CD4-positive, alpha-beta T cell treated with Interleukin-6 at 100 ng/mL for 8 hours (primary cell): ENCODE measurements around the gene SHISA3.
"Not testable (repeated sequence)": the region's sequence is repeated elsewhere in the genome, so short reads cannot be mapped to it uniquely, and the experiment has no call there.

Experiments
- DNase-seq: peaks from one replicate; pipeline ENCODE4 v3.0.0-alpha.2; 2020; ENCODE audit warnings: mixed read lengths, low spot score

Gene SHISA3

DNA sequence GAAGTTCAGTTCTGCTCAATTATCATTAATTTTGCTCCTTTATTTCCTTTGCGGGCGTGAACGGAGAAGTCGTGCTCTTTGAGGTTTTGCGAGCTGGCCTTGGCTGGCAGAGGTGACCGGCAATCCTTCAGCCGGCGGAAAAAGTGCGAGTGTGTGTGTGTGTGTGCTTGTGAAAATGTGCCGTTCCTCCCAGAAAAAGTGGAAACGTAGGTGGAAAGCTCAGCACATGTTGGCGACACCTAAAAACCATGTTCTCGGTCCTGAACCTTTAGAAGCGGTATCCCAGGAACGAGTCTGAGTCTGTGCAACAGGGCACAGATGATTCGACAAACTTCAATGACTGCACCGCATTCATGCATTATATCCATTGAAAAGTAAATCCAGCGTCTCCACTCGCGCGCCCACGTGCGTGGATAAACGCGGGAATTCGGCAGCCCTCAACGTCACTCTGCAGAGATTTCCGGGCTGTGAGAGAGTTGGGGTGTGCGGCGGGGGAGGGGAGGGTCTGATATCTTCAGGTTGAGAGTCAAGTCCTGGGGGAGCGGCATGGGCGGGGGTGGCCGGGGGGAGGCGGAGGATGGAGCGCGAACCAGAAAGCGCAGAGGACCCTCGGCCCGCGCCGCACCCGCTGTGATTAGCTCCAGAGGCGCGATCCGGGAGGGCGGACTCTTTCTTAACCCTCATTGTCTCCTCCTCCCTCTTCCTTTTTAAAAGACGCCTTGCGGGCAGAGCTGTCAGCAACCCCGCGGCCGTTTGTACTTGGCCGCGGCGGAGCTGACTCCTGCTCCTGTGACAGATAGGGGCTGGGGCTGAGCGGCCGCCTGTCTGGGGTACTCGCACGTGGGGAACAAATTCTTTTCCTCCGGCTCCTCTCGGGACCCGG, at the start of gene SHISA3:
Gene SHISA3, plus strand, starts transcription at position 737 of the 883 bp plus-strand sequence. CDS start 569 bp downstream, outside the sequence.
- DNase-seq, result no peak

DNA sequence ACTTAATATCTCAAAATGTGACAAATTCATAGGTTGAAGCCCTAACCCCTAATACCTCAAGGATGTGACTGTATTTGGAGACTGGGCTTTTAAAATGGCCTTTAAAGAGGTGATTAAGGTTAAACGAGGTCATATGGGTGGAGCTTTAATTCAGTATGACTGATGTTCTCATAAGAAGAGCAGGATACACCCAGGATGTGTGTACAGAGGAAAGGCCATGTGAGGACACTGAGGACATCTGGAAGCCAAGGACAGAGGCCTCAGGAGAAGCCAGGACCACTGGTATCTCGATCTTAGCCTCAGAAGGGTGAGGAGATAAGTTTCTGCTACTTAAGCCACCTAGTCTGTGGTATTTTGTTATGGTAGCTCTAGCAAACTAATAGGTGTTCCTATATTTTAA, 49.0 kb upstream of the SHISA3 start:
- DNase-seq, result no peak

DNA sequence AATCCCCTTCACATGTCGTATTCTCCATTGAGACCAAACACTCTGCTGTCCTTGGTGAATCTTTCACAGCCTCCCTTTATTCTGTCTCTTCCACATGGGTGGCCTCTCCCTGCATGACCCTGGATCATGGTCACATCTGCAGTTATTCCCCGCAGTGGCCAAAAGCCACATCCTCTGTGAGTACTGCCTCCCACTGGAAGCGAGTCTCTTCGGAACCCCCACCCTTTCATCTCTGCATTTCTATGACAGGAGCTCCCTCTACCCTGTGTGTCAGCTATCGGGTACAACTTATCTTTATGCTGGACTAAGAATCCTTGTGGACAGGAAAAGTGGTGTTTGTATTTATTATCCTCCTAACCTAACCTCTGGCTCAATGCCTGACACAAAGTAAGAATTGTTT, 48.6 kb upstream of the SHISA3 start:
- no peak for DNase-seq

DNA sequence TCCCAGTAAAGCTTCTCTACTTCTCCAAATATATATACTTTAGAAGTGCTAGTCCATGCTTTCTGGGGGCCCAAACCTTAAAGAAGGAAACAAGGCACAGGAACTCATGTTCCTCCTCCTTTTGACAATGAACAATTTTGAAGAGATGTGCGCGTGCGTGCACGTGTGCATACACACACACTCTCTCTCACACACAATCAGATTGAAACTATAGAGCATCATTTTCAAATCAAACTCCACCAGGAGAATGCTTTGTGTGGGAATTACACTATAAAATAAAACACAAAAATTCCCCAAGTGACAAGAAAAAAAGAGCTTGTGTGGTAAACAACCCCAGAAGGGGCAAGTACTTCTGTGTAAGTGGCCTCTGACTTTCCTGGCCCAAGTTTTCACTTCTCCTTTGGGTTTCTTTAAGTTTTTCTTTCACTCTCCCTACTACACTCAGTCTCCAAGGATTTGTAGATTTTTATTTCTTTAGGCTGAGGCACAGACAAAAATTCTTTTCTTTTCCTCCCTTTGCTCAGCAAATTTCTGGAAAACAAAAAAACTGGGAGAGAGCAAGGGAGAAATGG, 46.6 kb upstream of the SHISA3 start:
- no peak for DNase-seq

DNA sequence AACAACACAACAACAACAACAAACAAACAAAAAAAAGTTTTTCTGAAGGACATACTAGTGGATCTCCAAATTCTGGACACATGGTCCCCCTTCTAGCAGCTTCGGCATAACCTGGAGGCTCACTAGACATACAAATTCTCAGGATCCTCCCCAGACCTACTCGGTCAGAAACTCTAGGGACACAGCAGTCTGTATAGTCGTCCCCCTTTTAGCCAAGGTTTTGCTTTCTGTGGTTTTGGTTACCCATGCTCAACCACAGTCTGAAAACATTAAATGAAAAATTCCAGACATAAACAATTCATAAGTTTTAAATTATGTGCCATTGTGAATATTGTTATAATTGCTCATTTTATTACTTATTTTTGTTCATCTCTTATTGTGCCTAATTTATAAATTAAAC, 45.2 kb upstream of the SHISA3 start:
- DNase-seq, result no peak

DNA sequence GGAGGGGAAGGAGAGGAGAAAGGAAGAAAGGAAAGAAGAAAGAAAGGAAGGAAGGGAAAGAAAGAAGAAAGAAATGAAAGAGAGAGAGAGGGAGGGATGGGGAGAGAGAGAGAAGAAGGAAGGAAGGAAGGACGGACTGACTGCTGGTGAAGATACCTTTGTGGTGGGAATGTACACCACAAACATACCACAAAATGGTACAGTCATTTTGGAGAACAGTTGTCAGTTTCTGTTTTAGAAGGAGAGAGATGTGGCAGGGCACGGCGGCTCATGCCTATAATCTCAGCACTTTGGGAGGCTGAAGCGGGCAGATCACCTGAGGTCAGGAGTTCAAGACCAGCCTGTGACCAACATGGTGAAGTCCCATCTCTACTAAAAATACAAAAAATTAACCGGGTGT, 40.0 kb upstream of the SHISA3 start:
- DNase-seq, result no peak

DNA sequence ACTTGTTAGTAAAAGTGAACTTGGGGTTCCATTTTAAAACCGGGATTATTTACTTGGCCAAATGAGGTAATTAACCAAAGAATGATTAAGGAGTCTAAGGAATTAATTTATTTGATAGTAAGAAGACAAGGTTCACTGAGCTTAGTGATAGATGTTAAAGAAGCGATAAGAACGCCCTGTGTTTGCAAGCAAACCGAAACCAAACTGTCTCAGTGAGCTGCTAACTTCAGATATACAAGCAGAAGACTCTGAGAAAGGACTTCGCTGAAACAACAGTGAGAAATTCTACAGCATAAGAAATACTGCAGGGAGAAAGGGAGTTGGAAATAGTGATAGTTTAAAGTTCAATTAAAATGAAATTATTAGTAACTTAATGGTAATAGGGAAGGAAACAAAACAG, 37.6 kb upstream of the SHISA3 start:
- no peak for DNase-seq

DNA sequence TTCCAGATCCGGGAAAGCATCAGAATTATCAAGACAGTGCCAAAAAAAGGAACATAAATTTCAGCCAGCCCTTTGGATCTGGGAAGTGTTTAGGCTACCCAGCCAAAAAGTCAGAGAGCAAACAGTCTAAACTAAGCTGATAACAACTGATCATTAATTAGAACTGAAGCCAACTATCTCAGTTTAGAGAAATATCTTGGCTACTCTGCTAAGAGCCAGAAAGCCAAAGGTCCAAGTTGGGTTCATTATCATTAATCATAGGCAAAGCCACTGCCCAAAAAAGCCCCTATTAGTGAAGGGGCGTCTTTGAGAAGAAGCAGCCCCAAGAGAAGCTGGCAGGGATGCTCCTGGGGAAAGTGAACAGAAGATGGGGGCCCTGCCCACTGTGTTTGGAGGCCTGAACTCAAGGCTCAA, 37.0 kb upstream of the SHISA3 start:
- DNase-seq, result no peak

DNA sequence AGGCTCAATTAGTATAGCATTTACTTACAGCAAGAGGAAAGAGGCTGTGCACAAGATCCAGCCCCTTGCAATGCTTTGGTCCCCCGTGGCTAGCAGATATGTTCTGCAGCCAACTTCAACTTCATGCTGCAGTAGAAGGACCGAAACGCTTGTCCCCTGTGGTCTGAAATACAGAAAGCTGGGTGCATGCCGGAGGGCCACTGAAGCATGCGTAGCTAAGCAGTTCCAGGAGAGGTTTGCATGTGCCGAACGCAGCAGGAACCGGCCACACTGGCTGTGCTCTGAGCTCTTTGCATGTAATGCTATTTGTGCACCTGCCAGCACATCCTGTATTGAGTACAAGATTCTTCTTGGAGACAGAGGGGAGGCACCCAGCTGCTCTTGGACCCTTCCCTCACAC, 35.8 kb upstream of the SHISA3 start:
- no peak for DNase-seq

DNA sequence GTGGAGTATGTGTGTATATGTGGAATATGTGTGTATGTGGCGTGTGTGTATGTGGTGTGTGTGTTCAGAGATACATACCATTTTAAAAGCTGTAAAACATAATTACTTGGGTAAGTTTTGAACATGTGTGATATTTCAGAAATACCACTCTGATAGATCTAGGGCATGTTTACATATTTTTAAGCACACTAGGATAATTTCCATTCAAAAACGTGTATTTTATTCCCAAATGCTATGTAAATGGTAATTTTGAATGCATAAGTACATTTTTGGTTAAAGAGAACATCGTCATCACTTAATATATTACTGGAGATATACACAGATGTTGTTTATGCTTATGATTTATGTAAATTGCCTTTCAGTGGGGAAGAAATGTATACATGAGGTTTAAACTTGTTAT, 34.7 kb upstream of the SHISA3 start:
- no peak for DNase-seq

DNA sequence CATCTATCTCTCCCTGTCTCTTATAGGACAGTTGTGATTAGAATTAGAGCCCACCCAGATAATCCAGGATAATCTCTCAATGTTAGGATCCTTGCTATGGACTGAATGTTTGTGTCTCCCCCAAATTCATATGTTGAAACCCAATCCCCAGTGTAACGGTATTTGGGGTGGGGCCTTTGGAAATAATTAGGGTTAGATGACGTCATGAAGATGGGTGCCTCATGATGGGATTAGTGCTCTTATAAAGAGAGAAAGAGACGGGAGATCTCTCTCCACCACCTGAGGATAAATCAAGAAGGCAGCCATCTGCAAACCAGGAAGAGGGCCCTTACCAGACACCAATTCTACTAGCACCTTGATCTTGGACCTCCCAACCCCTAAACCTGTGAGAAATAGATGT, 33.7 kb upstream of the SHISA3 start:
- DNase-seq, result no peak

DNA sequence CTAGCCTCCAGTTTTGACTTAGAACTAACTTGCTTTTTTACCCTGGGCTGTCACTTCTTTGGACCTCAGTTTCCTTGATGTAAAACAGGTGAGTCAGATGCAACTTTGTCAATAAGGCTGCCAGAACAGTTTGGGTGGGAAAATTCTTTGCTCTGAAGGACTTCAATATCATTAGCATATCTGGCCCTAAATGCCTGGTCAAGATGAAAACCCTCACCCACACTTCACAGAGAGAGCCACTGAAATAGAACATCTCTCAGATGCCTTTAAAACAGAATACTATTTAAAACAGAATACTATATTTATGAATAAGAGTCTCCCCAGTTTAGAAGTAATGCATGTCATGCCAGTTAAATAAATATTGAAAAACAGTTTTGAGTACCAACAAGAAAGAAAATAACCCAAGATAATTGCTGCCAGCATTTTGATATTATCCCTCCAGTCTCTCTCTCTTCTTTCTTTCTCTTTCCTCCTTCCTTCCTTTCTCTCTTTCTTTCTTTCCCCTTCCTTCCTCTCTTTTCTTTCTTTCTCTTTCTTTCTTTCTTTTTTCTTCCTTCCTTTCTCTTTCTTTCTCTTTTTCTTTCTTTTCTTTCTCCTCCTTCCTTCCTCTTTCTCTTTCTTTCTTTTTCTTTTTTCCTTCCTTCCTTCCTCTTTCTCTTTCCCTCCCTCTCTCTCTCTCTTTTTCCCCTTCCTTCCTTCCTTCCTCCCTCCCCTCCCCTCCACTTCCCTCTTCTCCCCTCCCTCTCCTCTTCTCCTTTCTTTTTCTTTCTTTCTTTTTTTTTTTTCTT, 32.8 kb upstream of the SHISA3 start:
- no peak for DNase-seq

DNA sequence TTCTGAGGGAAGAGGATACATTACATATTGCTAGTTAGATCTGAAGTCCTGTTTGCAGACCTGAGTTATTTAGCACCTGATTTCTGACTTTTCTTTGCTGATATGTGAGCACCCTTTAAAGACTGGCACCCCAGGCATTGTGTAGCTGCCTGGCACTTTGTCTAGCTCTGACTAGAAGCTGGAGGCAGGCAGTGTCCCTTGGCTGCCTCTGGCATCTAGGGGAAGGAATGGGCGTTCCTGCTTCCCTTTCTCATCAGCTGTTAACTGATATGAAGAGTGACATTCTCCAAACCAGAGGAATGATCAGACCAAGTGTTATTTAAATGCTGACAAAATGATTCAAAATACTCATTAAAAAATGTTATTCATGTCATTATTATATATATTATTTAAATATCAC, 30.3 kb upstream of the SHISA3 start:
- no peak for DNase-seq

DNA sequence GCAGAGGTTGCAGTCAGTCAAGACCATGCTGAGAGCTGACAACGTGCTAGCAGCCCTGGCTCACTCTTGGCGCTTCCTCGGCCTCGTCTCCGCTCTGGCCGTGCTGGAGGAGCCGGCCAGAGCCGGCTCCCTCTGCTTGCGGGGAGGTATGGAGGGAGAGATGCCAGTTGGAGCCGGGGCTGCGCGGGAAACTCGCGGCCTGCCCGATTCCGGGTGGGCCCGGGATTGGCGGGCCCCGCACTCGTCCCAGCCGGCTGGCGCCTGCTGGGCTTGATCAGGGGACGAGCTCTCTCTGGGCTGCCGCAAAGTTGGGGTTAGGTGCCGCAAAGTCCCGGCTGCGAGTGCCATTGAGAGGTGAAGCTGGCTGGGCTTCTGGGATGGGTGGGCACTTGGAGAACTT, 27.8 kb upstream of the SHISA3 start:
- DNase-seq, result no peak

DNA sequence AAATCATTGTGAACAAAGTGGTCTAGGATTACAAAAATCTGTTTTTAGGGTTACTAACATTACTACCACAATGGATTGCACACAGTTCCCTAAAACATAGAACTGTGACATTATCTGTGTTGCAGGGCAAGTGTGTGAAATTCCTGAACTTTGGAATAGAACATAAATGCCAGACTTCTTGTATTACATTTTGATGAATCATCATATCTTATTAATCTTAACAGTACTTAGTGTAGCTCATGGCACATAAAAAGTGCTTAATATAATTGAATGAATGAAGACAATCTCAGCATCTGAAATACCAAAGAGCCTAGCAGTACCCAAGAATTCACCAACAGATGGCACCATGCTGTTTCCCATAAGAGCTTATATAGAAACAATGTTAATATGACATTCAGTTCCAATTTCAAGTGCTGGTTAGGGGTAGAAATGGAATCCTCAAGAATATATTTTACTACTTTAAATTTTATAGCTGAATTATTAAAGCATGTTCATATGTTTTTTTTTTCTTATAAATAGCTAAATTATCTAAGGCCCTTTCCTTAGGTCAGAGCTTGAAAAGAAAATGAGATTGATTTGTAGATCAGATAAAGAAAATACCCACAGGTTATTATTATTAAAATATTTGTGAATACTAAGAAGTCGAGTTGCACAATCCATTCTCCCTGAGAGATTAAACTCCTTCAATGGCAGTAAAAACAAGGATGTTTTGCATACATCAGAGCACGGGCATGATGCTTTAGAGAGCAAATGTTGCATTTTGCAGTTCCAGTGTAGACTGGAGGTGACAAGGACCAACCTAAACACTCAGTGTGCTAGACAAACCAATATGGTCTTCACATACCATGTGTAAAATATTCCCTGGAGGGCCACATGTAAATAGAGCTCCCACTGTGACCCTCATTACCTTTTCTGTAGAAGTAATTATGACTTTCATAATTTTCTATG, 25.7 kb upstream of the SHISA3 start:
- no peak for DNase-seq

DNA sequence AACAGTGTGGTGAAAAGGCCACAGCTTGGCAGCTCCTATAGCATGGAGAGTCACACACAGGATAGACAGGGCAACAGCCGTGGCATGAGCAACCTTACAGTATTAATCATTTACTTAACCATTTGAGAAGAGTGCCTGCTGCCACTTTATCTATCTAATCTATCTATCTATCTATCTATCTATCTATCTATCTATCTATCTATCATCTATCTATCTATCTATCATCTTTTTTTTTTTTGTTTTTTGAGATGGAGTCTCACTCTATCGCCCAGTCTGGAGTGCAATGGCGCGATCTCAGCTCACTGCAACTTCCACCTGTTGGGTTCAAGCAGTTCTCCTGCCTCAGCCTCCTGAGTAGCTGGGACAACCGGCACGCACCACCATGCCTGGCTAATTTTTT, 25.0 kb upstream of the SHISA3 start:
- DNase-seq, result not testable (repeated sequence)

DNA sequence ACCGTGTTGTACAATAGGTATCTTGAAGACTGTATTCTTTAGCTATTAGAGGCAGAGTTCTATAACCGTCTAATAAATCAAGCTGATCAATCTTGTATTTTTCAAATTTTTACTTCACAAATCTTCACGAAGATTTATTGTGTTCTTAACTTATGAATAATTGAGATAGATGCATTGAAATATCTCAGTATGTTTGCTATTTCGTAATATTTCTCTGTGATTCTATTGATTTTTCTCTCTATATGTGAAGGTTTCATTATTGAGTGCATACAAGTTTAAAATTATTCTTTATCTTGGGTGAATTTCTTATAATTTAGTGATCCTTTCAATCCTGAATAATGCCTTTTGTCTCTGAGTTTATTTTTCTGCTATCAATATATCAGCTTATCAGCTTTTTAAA, 19.8 kb upstream of the SHISA3 start:
- DNase-seq, result no peak

DNA sequence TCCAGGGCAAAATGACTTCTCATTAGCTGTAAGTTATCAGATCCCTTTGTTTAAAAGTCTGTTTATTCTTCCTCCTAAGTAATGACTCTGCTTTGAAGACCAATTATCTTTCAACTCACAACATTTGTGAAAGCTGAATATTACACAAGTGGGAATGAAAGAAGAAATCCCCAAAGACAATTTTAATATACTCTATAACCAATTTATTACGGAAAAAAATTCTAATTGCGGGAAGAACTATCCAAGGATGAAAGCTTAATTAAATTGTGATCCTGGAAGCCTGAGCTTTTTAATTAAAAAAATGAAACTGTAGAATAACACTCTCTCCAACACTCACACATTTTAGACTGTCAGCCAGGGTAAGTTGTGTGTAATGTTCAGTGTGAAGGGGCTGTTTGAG, 15.6 kb upstream of the SHISA3 start:
- no peak for DNase-seq

DNA sequence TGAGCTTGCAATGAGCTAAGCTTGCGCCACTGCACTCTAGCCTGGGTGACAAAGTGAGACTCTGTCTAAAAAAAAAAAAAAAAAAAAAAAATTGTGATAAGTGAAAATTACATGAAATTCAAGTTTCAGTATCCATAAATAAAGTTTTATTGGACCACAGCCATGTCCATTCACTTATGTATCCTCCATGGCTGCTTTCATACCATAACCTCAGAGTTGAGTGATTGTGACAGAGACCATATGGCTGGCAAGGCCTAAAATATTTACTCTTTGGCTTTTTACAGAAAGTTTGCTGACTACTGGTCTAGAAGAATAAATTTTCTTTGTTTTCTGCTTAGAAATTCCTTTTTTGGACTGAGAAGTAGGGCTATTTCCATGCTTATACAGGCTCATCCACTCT, 11.8 kb upstream of the SHISA3 start:
- no peak for DNase-seq

DNA sequence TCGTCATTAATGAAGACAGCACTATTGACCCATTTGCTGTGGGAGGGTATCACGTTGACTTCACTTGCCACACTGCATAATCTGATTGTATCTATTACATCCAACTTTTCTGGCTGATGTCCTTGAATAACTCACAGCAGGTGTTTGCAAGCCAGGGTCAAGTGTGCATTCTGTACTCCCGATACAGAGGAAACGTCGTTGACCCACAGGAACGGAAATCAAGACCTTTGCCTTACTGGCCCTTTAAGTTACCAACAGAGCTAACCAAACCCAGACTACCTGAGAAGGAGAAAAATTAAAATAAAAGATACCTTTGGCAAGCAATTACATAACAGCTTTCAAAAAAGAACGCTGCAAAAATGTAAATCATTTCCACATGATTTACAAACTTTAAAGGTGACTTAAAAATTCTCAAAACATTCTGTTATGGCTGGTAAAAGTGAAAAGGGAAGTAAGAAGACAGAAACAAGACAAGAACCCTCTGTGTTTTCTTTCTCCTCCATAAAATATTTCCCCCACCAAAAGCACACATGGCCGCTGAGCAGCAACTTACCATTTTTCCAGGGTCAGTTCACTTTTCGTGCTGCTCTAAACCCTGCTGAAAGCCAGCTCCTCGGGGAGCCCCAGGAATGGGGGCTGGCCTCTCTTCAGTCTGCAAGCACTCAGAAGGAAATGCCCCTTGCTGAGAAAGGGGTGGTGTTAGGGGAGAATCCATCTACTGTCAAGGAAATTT, 6.5 kb upstream of the SHISA3 start:
- DNase-seq, result no peak

DNA sequence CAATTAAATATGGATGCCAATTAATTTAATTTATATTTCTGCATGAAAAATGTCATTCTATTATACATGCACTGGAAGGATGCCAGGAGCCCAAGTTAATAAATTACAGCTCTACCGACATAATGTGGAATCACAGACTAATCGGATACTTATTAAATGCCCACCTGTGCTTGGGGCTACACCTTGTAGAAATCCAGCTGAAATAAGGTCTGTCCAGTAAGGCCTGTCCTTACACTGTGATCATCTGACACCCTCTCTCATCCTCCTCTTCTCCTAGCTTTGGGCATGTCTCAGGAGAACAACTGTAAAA, 6.0 kb upstream of the SHISA3 start:
- no peak for DNase-seq
